Measurements from ENCODE around the gene B3GALT6. TPM values are rescaled to one million over a fixed set of nuclear protein-coding genes. Genes with fewer than 3 reads are reported as not detected.

B3GALT6 gene
- total and polyA plus RNA-seq, 4 donors, result 1.2 to 9.0 (median 8.3) TPM

GRCh38 chr1:1250786-1251284, 18.8 kb downstream of the B3GALT6 start:
- Histone ChIP-seq H3K27me3 (ENCODE audit: control insufficient read depth in 4 of 4, insufficient read depth in 4 of 4, low read length in 3 of 4) (no peaks in the 10 kb centered on the region), H3K4me1 (ENCODE audit: control insufficient read depth in 4 of 4, insufficient read depth in 4 of 4, low read length in 3 of 4) (peaks cover 0 to 9% (median 3%) of the 10 kb centered on the region in 4 donors), H3K36me3 (ENCODE audit: control insufficient read depth in 4 of 4, insufficient read depth in 3 of 4, low read depth in 1 of 4, low read length in 3 of 4) (peaks cover 7 to 19% (median 10%) of the 10 kb centered on the region in 4 donors), H3K4me3 (ENCODE audit: low read depth in 1 of 3, low read length in 3 of 3) (no peak overlapping the region), H3K9me3 (ENCODE audit: control insufficient read depth in 4 of 4, low read length in 3 of 4) (no peaks in the 10 kb centered on the region), H3K9ac (ENCODE audit: low read depth in 1 of 2, low read length in 2 of 2) (no peak overlapping the region), H3K27ac (ENCODE audit: low read depth in 1 of 2, low read length in 2 of 2) (no peak overlapping the region)
- no peak for DNase-seq (ENCODE audit: low spot score)
- WGBS, result 80% methylated on average over 16 of the region's 16 CpGs
- TF ChIP-seq SP1 (IDR thresholded peaks at IDR 0.05) (no peak), ZBTB33 (IDR thresholded peaks at IDR 0.05) (no peak), MAX (IDR thresholded peaks at IDR 0.05) (no peak), HNF4A (conservative IDR thresholded peaks at IDR 0.05) (no peak), CTCF (IDR thresholded peaks at IDR 0.05; ENCODE audit: low read depth, low read length, missing input control) (no peak), ATF3 (IDR thresholded peaks at IDR 0.05) (no peak), HNF4G (IDR thresholded peaks at IDR 0.05) (no peak), JUND (IDR thresholded peaks at IDR 0.05) (no peak), EGR1 (IDR thresholded peaks at IDR 0.05; ENCODE audit: low read depth in 2 of 2) (no peak), YY1 (IDR thresholded peaks at IDR 0.05) (no peak), REST (IDR thresholded peaks at IDR 0.05) (no peak)

- peaks cover 13 to 25% (median 15%) of the 10 kb centered on the region in 4 donors for H3K36me3 ChIP-seq (ENCODE audit: control insufficient read depth in 4 of 4, insufficient read depth in 3 of 4, low read depth in 1 of 4, low read length in 3 of 4)
- no peaks in the 10 kb centered on the region for H3K27me3 ChIP-seq (ENCODE audit: control insufficient read depth in 4 of 4, insufficient read depth in 4 of 4, low read length in 3 of 4)
- H3K4me3 ChIP-seq (ENCODE audit: low read depth in 1 of 3, low read length in 3 of 3), result no peak overlapping the region
- H3K27ac ChIP-seq (ENCODE audit: low read depth in 1 of 2, low read length in 2 of 2), result no peak overlapping the region
- no peaks in the 10 kb centered on the region for H3K9me3 ChIP-seq (ENCODE audit: control insufficient read depth in 4 of 4, low read length in 3 of 4)
- no peak overlapping the region for H3K9ac ChIP-seq (ENCODE audit: low read depth in 1 of 2, low read length in 2 of 2)
- H3K4me1 ChIP-seq (ENCODE audit: control insufficient read depth in 4 of 4, insufficient read depth in 4 of 4, low read length in 3 of 4), result no peaks in the 10 kb centered on the region
- WGBS, result 82% methylated on average over 12 of the region's 12 CpGs
- DNase-seq (ENCODE audit: low spot score), result no peak
- TF ChIP-seq JUND (IDR thresholded peaks at IDR 0.05) (no peak), NR2F2 (IDR thresholded peaks at IDR 0.05) (no peak), TAF1 (conservative IDR thresholded peaks at IDR 0.05) (no peak), EGR1 (IDR thresholded peaks at IDR 0.05; ENCODE audit: low read depth in 2 of 2) (no peak), YY1 (IDR thresholded peaks at IDR 0.05) (no peak), MAX (IDR thresholded peaks at IDR 0.05) (no peak), CTCF (IDR thresholded peaks at IDR 0.05; ENCODE audit: low read depth, low read length, missing input control) (no peak), HNF4G (IDR thresholded peaks at IDR 0.05) (no peak), ZBTB33 (IDR thresholded peaks at IDR 0.05) (no peak), HNF4A (conservative IDR thresholded peaks at IDR 0.05) (no peak), ATF3 (IDR thresholded peaks at IDR 0.05) (no peak), SP1 (IDR thresholded peaks at IDR 0.05) (no peak), RXRA (IDR thresholded peaks at IDR 0.05) (no peak), RAD21 (IDR thresholded peaks at IDR 0.05) (no peak), FOXA1 (IDR thresholded peaks at IDR 0.05) (no peak)
These were observed 21.3 kb downstream of the B3GALT6 start for GRCh38 chr1:1253314-1253713.
